HCT116 (cell line): ENCODE results near the gene AGAP5. TPM values are rescaled to one million over a fixed set of nuclear protein-coding genes. Genes with fewer than 3 reads are reported as not detected.

Experiments
- ATAC-seq: fragments of 200-7000 bp; cut with Tn5 transposase; 2 replicates; pipeline ENCODE4 v1.9.1; 2020; ENCODE audit warnings: mild to moderate bottlenecking, moderate library complexity
- BruUV-seq: library from RNA; stranded (reverse); fragments of 400-500 nt; replicated peaks from 2 replicates; lab custom pipeline; 2021; lab: Mats Ljungman, UMichigan
- CTCF ChIA-PET: fragments of 300-600 bp; sonication (Branson Sonifier 250); formaldehyde crosslinking; loops from one replicate; lab custom pipeline; 2021; ENCODE audit warnings: antibody characterized with exemption; lab: Charles Lee
- POLR2A ChIA-PET: fragments of 300-600, 350-600 bp; sonication (Branson Sonifier 250); formaldehyde crosslinking; loops from one replicate; lab custom pipeline; 2021; ENCODE audit warnings: antibody characterized with exemption; lab: Charles Lee
- RAD21 ChIA-PET, 2 experiments: fragments of 300-600 bp; sonication (Branson Sonifier 250); formaldehyde crosslinking; loops; one replicate each; lab custom pipeline; 2023; ENCODE audit warnings: low total read pairs in 2 of 2; ENCODE audit not compliant: uncharacterized antibody in 2 of 2, unreplicated experiment in 2 of 2, low non-redundant PET in 1 of 2; lab: Charles Lee
- DNase-seq: peaks from one replicate; pipeline ENCODE4 v3.0.0-alpha.2; 2010; ENCODE audit warnings: low read depth, low spot score
- H2AFZ ChIP-seq: fragments of 200-600 bp; shearing (Covaris generic), sonication (generic); 2 replicates; pipeline ENCODE4 v1.6.1; 2017; ENCODE audit warnings: low read depth, mixed run types, mixed read lengths, antibody characterized with exemption, low read length; ENCODE audit not compliant: poor library complexity, severe bottlenecking
- H3K27ac ChIP-seq: 2 replicates; pipeline ENCODE4 v1.5.1; 2012; ENCODE audit warnings: low read depth, low read length
- H3K27me3 ChIP-seq: fragments of 200-600 bp; sonication (generic); 2 replicates; pipeline ENCODE4 v1.6.1; 2016; ENCODE audit warnings: mixed run types, low read length, mixed read lengths; ENCODE audit not compliant: insufficient read depth
- H3K36me3 ChIP-seq, 2 experiments: fragments of 200-500 bp in 1 of 2; fragments of 200-600 bp in 1 of 2; sonication (Bioruptor generic) in 1 of 2; sonication (generic) in 1 of 2; 2 replicates each; pipeline versions ENCODE4 v1.5.1 to v1.6.1; 2014 to 2016; ENCODE audit warnings: low read length in 2 of 2, inconsistent platforms in 1 of 2, mixed read lengths in 1 of 2, mixed run types in 1 of 2; ENCODE audit not compliant: insufficient read depth in 2 of 2, control insufficient read depth in 1 of 2
- H3K4me1 ChIP-seq, 2 experiments: fragments of 200-600 bp in 1 of 2; sonication (generic) in 1 of 2; 2 replicates each; pipeline versions ENCODE4 v1.5.1 to v1.6.1; 2012 to 2017; ENCODE audit warnings: low read length in 2 of 2, inconsistent platforms in 1 of 2, mild to moderate bottlenecking in 1 of 2, mixed read lengths in 1 of 2, mixed run types in 1 of 2, moderate library complexity in 1 of 2; ENCODE audit not compliant: insufficient read depth in 2 of 2, control insufficient read depth in 1 of 2
- H3K4me2 ChIP-seq: fragments of 200-600 bp; sonication (generic); 2 replicates; pipeline ENCODE4 v1.6.1; 2017; ENCODE audit warnings: mixed run types, low read length, mixed read lengths
- H3K4me3 ChIP-seq, 2 experiments: fragments of 200-600 bp in 1 of 2; sonication (generic) in 1 of 2; replicated peaks in 1 of 2; 2 replicates each; pipeline ENCODE4 v1.5.1; 2011 to 2016; ENCODE audit warnings: low read length in 2 of 2, control low read depth in 1 of 2, low read depth in 1 of 2, mild to moderate bottlenecking in 1 of 2, mixed read lengths in 1 of 2, mixed run types in 1 of 2
- H3K79me2 ChIP-seq: fragments of 200-600 bp; sonication (generic); 2 replicates; pipeline ENCODE4 v1.6.1; 2017; ENCODE audit warnings: mild to moderate bottlenecking, mixed run types, low read length, moderate library complexity, mixed read lengths; ENCODE audit not compliant: insufficient read depth
- H3K9ac ChIP-seq: fragments of 200-600 bp; sonication (generic); 2 replicates; pipeline ENCODE4 v1.6.1; 2016; ENCODE audit warnings: low read length, mixed read lengths
- H3K9me2 ChIP-seq: fragments of 200-600 bp; sonication (generic), shearing (Covaris generic); 2 replicates; pipeline ENCODE4 v1.6.1; 2017; ENCODE audit warnings: mixed run types, mild to moderate bottlenecking, moderate library complexity; ENCODE audit not compliant: insufficient read depth
- H3K9me3 ChIP-seq, 2 experiments: fragments of 200-500 bp in 1 of 2; fragments of 200-600 bp in 1 of 2; sonication (Bioruptor generic) in 1 of 2; sonication (generic) in 1 of 2; 2 replicates each; pipeline ENCODE4 v1.6.1; 2014 to 2017; ENCODE audit warnings: low read length in 2 of 2, mixed read lengths in 2 of 2, inconsistent platforms in 1 of 2, low read depth in 1 of 2, mild to moderate bottlenecking in 1 of 2, mixed run types in 1 of 2, moderate library complexity in 1 of 2; ENCODE audit not compliant: control insufficient read depth in 1 of 2, insufficient read depth in 1 of 2
- H4K20me1 ChIP-seq: fragments of 200-600 bp; sonication (generic), shearing (Covaris generic); 2 replicates; pipeline ENCODE4 v1.6.1; 2017; ENCODE audit warnings: mixed run types, mild to moderate bottlenecking, moderate library complexity; ENCODE audit not compliant: insufficient read depth
- ATF3 ChIP-seq: IDR thresholded peaks from 2 replicates; pipeline ENCODE4 v1.6.1; 2012
- CBX3 ChIP-seq: IDR thresholded peaks from 2 replicates; pipeline ENCODE4 v1.6.1; 2012; ENCODE audit warnings: low read depth
- CEBPB ChIP-seq: IDR thresholded peaks from 2 replicates; pipeline ENCODE4 v1.6.1; 2012; ENCODE audit warnings: low read depth
- CTCF ChIP-seq, 3 experiments: fragments of 200-600 bp in 1 of 3; sonication (generic) in 1 of 3; IDR thresholded peaks in 2 of 3; conservative IDR thresholded peaks in 1 of 3; 2 replicates each; pipeline ENCODE4 v1.5.1; 2012 to 2017; ENCODE audit warnings: low read depth in 2 of 3, low read length in 2 of 3, antibody characterized with exemption in 1 of 3, borderline replicate concordance in 1 of 3, control low read depth in 1 of 3, mild to moderate bottlenecking in 1 of 3, mixed read lengths in 1 of 3, mixed run types in 1 of 3, moderate library complexity in 1 of 3; ENCODE audit not compliant: insufficient read depth in 1 of 3
- EZH2 ChIP-seq: fragments of 200-600 bp; sonication (generic); IDR thresholded peaks from 2 replicates; pipeline ENCODE4 v1.6.1; 2017; ENCODE audit warnings: antibody characterized with exemption, mixed run types
- EZH2phosphoT487 ChIP-seq: fragments of 200-600 bp; IDR thresholded peaks from 2 replicates; pipeline ENCODE4 v1.6.1; 2018; ENCODE audit warnings: antibody characterized with exemption, borderline replicate concordance
- REST ChIP-seq: IDR thresholded peaks from 2 replicates; pipeline ENCODE4 v1.6.1; 2012; ENCODE audit warnings: low read depth
- SRF ChIP-seq: IDR thresholded peaks from 2 replicates; pipeline ENCODE4 v1.6.1; 2012; ENCODE audit warnings: low read depth
- TCF7L2 ChIP-seq: IDR thresholded peaks from 2 replicates; pipeline ENCODE4 v1.7.0; 2011; ENCODE audit warnings: borderline replicate concordance, inconsistent platforms; ENCODE audit not compliant: insufficient read depth, insufficient read length; ENCODE audit errors: extremely low read depth
- ZFX ChIP-seq: fragments of 450-650 bp; IDR thresholded peaks from 2 replicates; pipeline ENCODE4 v1.6.1; 2017
- ZNF274 ChIP-seq: fragments of 200-500 bp; sonication (Bioruptor generic); IDR thresholded peaks from 2 replicates; pipeline ENCODE4 v1.6.1; 2014; ENCODE audit warnings: mild to moderate bottlenecking, low read depth, low read length, inconsistent platforms
- intact Hi-C: fragments of 100-400 bp; cut with micrococcal nuclease; formaldehyde crosslinking; loops from 2 replicates; pipeline ENCODE4 v1.10.0; 2022
- total RNA-seq: library from RNA; stranded (reverse); gene quantifications from one replicate; pipeline ENCODE4 v1.2.1, GENCODE V29; 2021; ENCODE audit not compliant: unreplicated experiment

The AGAP5 gene
- total RNA-seq, 1 experiment from 2014 or later: 7.5 TPM

GRCh38 chr10:73655257-73655989 is 42.5 kb downstream of the AGAP5 start:
- Histone ChIP-seq H2AFZ (no peak overlapping the region), H3K27me3 (0 out of 2 replicates have a peak, but pooled peaks cover 4% of the 10 kb centered on the region), H4K20me1 (no peaks in the 10 kb centered on the region), H3K79me2 (no peaks in the 10 kb centered on the region), H3K4me1 (no peaks in the 10 kb centered on the region; a peak in 1 of 4 replicates), H3K4me3 (no peak overlapping the region), H3K9ac (no peak overlapping the region), H3K36me3 (no peaks in the 10 kb centered on the region), H3K9me2 (no peaks in the 10 kb centered on the region), H3K4me2 (no peak overlapping the region), H3K27ac (no peak overlapping the region), H3K9me3 (no peaks in the 10 kb centered on the region)
- ChIA-PET CTCF (no interaction called here), POLR2A (no interaction called here), RAD21 (no interaction called here)
- TF ChIP-seq ZNF274 (no peak), CEBPB (no peak), REST (no peak), EZH2phosphoT487 (no peak), EZH2 (no peak), CBX3 (no peak), ATF3 (no peak), SRF (no peak), CTCF (IDR thresholded peaks at IDR 0.05 in 2 of 3, conservative IDR thresholded peaks at IDR 0.05 in 1 of 3; ENCODE audit: borderline replicate concordance in 1 of 3, insufficient read depth in 1 of 3, low read depth in 2 of 3, low read length in 2 of 3) (no peak), ZFX (no peak), TCF7L2 (no peak)
- DNase-seq (no peak), ATAC-seq (no peak)
- BruUV-seq: no TSS peak
- intact Hi-C loops: no loop called here
